NCI-H1417 treated with DMSO at 0.1 percent for 48 hours (cell line): ENCODE data around the gene DUSP22.
"Not testable (repeated sequence)": the region's sequence is repeated elsewhere in the genome, so short reads cannot be mapped to it uniquely, and the experiment has no call there.

Experiments
- DNase-seq: peaks from one replicate; lab custom pipeline; 2025; lab: John Stamatoyannopoulos, UW

The DUSP22 gene

DNA sequence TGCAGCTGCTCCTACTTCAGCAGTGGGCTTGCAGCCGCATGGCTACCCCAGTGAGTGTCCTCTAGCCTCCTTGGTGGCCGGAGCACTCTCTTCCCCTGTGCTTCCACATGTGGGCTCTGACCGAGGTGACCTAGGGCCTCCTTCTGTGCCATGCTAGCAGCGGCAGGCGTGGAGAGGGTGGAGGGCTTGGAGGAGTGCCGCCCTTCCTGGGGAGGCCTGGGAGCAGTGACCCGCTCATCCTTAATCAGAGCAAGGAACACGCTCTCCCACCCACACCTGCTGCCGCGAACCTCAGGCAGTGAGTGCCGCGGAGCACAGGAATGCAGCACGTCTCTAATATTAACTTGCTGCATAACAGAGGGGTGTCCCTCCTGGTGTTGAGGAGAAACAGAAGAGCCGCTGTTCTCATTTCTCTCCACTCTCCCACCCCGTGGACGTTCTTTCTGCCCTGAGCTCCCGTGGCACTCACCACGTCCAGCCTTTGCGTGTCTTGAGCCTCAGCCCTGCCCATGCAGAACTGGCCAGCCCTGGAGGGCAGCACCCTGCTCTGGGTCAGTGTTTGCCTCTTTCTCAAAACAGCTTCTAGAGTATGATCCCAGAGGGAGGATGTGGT is 31.9 kb downstream of the DUSP22 start:
- DNase-seq = no peak

DNA sequence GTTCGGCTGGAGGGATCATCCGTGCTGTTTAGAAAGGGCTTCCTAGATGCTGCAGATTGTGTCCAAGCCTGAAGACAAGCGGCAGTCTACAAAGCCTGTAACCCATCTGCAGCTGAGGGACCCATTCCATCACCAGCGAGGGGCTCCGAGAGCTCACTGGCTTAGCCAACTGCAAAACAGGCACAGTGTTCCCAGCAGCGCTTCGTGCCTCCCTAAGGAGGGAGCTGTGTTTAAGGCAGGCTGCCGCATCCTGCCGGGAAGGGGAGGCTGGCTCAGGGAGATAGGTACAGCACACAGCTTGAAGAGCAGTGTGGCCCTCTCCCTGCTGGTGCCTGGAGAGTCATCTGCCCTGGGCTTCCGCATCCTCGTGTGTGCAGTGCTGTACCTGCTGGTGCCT is 32.4 kb downstream of the DUSP22 start:
- no peak for DNase-seq

- not testable (repeated sequence) for DNase-seq
Measured at GRCh38 chr6:325161-325860, 33.0 kb downstream of the DUSP22 start.

GRCh38 chr6:326066-326465 is 33.8 kb downstream of the DUSP22 start:
- DNase-seq = not testable (repeated sequence)

DNA sequence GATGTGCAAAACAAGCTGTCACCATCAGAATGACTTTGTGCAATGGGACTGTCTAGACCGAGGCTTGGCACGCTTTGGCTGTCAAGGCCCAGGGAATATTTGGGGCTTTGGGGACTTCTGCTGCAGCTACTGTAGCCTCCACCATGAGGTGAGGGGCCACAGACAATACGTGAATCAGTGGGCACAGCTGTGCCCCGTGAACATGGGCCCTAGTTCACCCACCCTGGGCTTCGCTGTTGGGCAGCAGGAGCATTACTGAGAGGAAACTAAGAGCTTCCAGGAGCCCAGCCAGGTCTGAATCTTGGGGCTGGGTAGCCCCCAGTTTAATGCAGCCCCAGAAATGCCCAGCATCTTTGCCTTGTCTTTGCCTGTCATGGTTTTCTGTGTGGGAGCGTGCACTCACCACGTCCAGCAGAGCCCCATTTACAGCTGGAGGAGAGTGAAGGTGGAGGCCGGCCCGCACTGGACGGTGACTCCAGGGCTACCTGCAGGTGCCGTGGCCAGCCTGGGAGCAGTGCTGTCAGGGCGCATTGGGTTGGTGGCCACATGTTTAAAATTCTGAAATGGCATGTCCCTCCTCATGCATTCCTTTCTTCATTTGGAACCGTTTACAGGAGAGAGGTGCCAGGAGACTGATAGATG is 34.7 kb downstream of the DUSP22 start:
- DNase-seq = no peak

GRCh38 chr6:327538-328116 is 35.3 kb downstream of the DUSP22 start:
- DNase-seq = no peak

GRCh38 chr6:328136-328670 is 35.9 kb downstream of the DUSP22 start:
- DNase-seq = no peak

DNA sequence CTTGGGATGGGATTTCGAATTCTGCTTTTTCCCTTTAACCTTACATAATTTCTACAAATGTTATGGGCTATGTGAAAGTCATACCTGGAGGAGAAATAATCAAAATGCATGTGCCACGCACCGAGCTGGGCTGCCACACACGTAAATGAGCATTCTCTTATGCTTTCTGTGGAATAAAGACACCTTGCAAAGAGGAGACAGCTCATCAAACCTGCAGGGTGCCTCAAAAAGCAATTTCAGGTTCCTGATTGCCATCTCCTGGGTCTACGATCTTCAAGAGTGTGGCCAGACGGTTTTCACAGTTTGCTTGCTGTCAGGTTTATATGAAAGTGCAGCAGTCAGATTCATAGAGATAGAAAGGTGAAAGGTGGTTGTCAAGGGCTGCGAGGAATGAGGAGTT is 36.6 kb downstream of the DUSP22 start:
- DNase-seq = no peak

DNA sequence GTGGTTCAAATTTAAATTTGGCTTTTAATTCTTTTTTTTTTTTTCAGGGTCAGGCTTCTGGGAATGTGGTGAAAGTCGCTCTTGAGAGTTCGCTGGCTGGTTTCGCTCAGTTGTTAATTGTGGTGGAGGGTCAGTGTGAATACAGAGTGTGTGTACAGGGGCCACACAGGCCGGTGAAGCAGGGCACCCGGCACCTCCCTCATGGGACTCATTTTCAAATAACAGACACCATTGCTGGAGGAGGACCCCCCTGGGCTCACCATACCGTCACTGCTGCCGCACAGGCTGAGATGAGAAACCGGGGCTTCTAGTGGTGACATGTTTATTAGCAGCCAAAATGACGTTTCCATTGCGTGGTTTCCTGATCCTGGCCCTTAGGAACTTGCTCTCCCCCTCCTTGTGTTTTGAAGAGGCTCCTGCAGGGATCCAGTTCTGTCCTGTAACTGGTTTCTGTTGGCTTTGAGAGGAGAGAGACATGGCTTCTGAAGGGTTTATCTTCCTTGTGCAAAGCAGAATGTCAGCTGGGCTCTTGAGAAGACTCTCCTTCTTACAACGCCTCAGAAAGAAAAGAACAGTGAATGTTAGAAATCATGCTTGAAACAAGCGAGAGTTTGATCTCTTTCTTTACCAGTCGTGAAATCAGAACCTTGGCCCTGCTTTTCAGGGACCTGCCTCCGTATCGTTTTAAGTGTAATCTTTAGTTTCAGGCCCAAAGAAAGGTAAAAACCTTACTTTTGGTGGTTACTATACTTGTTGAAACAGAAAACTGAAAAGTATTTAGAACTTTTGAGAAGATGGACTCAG is 37.8 kb downstream of the DUSP22 start:
- no peak for DNase-seq

- DNase-seq = no peak
Measured at GRCh38 chr6:330948-331347, 38.7 kb downstream of the DUSP22 start.

GRCh38 chr6:331622-332521 is 39.6 kb downstream of the DUSP22 start:
- DNase-seq = no peak

GRCh38 chr6:332671-333070 is 40.4 kb downstream of the DUSP22 start:
- DNase-seq = no peak

DNA sequence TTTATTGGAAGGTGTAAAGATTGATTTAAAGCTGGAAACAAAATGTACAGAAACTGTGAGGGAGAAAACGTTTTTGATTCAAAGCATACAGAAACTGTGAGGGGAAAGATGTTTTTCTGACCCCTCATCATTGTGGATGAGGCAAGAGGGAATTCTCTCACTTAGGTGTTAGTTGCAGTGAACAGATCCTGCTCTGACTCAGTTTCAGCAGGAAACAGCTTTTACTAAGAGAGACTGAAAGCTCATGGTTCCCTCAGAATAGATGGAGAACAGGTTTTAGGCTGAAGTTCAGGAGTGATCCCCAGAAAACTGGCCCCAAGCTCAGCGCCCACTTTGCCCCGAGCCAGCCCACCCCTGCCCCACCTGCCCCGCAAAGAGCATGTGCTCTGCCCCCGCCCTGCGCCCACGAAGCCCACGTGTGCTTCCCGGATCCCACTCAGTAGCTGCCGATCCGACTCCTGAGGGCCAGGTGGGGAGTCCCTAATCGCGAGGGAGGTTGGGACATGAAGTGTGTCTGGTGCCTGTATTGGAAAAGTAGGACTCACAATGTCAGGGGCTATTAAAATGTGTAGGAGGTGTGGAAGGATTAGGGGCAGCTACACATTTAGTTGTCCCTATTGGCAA is 41.2 kb downstream of the DUSP22 start:
- no peak for DNase-seq

DNA sequence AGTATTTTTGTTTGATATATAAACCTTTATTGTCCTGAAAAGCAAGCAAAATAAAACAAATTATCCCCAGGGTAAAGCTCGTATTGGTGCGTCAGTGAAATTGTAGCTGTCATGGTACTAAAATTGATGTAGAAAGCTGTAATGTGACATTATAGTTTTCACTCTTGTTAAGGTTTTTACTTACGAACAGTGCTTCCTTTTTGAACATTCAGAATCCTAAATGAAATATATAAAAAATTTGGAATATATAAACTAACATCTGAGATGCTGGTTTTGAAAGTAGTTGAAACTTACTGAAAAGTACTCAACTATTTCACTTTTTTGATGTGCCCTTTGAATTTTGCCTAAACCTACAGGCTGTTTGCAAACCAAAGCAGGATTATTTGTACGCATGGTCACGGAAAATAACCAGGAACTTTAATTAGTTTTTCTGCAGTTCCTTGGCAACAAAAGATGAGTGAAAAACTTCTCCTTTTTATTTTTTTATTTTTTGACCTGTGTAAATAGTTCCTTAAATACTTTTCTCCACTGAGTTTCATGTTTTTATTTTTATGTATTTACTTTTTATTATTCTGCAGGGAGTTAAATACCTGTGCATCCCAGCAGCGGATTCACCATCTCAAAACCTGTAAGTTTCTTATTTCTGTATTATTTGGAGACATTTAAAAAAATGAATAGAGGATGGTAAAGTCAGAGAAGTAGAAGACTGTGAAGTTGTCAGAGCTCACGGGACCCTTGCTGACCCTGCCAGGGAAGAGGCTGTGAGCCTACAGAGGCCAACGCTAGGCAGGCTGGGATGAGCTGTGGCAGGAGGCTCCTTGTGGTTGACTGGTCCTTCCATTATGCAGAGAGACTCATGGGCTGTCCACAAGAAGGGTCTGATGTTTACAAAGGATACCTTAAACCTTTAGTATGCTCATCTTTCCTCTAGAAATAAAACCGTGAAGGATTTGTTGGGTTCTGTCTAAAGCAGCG is 42.5 kb downstream of the DUSP22 start:
- DNase-seq = no peak

GRCh38 chr6:335572-335971 is 43.3 kb downstream of the DUSP22 start:
- no peak for DNase-seq

- no peak for DNase-seq
Measured at GRCh38 chr6:336159-337114, 44.1 kb downstream of the DUSP22 start.

GRCh38 chr6:337805-338368 is 45.6 kb downstream of the DUSP22 start:
- no peak for DNase-seq

DNA sequence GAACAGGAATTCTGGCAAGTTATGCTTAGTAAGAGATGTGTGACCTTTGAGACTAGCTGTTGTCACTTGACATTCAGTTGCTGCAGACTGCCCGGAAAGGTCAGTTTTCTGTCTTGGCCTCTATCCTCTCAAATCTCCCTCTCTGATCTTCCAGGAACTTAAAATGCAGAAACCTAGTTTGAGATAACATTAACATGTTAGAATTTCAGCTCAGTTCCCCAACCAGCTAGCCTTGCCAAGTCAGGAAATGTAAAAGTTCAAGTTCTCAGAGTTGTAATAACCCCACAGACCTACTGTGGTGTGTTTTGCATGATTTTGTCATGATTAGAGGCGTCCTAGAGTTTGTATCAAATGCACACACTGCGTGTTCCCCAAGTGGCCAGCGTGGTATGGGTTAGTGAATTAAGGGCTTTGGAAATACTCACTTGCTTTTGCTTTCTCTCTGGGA is 46.6 kb downstream of the DUSP22 start:
- DNase-seq = no peak
